Measurements from ENCODE around the gene EEFSEC. TPM values are rescaled to one million over a fixed set of nuclear protein-coding genes. Genes with fewer than 3 reads are reported as not detected.

The EEFSEC gene
- total and polyA plus RNA-seq, 2 of the 8 experiments (the other 6 are each of a cell fraction or from before 2014, with no cell fraction given), result 13.1 to 19.8 TPM

DNA sequence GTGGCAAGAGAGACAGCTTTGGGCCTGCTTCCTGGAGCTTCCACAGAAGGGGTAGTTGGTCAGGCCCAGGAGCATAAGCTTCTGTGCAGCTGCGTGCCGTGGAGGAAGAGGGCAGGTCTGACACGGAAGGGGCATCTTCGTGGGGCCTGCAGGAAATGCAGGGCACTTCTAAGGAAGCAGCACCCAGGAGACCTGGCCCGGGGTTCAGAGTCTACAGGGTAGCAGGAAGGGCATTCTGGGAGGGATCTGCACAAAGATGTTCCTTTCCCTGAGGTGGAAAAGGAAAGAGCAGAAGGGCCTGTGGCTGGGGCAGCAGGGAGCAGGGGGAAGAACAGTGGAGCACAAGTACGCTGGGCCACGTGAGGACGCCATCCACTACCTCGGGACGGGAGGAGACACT, 228.3 kb downstream of the EEFSEC start:
- no peak overlapping the region for H3K14ac ChIP-seq (ENCODE audit: insufficient read length)
- no peak overlapping the region for H3K56ac ChIP-seq (replicated peaks; ENCODE audit: insufficient read length, low read depth, low read length)
- no peak overlapping the region for H3K9ac ChIP-seq (replicated peaks in 1 of 4; ENCODE audit: extremely low read depth in 1 of 4, low read depth in 3 of 4, low read length in 3 of 4)
- H3K27me3 ChIP-seq (replicated peaks in 1 of 4; ENCODE audit: control insufficient read depth in 3 of 4, extremely low read depth in 1 of 4, insufficient read depth in 3 of 4, low read length in 3 of 4), result no peaks in the 10 kb centered on the region
- no peaks in the 10 kb centered on the region for H3K79me2 ChIP-seq (ENCODE audit: control insufficient read depth in 1 of 2, insufficient read depth in 2 of 2, low read length in 2 of 2)
- no peaks in the 10 kb centered on the region for H3K4me1 ChIP-seq (replicated peaks in 1 of 4; ENCODE audit: control insufficient read depth in 3 of 4, insufficient read depth in 4 of 4, low read length in 3 of 4)
- no peak overlapping the region for H2AFZ ChIP-seq (ENCODE audit: low read length)
- H4K20me1 ChIP-seq (replicated peaks in 1 of 2; ENCODE audit: control insufficient read depth in 1 of 2, insufficient read depth in 2 of 2, low read length in 2 of 2), result peaks cover 0 to 3% of the 10 kb centered on the region in 2 experiments
- no peak overlapping the region for H4K8ac ChIP-seq (ENCODE audit: extremely low read depth, insufficient read depth, low read length)
- ChIA-PET CTCF (ENCODE audit: partially characterized antibody) (interaction anchor here (1.0 to 1.7 kb wide), 3 partner anchors 11 to 14 kb away, joined by 3 to 5 read pairs (median 4); no protein-coding TSS in a partner anchor), POLR2A (ENCODE audit: partially characterized antibody) (interaction anchor here (1.3 kb wide), 1 partner anchor 10 kb away, joined by 4 read pairs; no protein-coding TSS in a partner anchor)
- no peaks in the 10 kb centered on the region for H3K36me3 ChIP-seq (ENCODE audit: control insufficient read depth in 2 of 4, insufficient read depth in 4 of 4, low read length in 3 of 4)
- H2AK5ac ChIP-seq (ENCODE audit: low read depth, low read length), result no peak overlapping the region
- H2BK5ac ChIP-seq (ENCODE audit: low read depth, low read length), result no peak overlapping the region
- H3K4me2 ChIP-seq (ENCODE audit: insufficient read depth in 1 of 2, low read depth in 2 of 2, low read length in 2 of 2), result no peak overlapping the region
- no peaks in the 10 kb centered on the region for H3K9me3 ChIP-seq (ENCODE audit: insufficient read depth in 2 of 2, low read depth in 1 of 2, low read length in 1 of 2)
- H3K18ac ChIP-seq (ENCODE audit: extremely low read depth, low read length), result no peak overlapping the region
- H4K5ac ChIP-seq (ENCODE audit: insufficient read length, low read depth, low read length), result no peak overlapping the region
- no peak overlapping the region for H2BK15ac ChIP-seq (ENCODE audit: low read length)
- no peaks in the 10 kb centered on the region; the same call in 1 of the 2 replicates for H3K79me1 ChIP-seq (ENCODE audit: low read depth, low read length)
- no peak for TF ChIP-seq POLR2A (IDR thresholded peaks at IDR 0.05; ENCODE audit: control extremely low read depth in 1 of 2, low read depth in 2 of 2, low read length in 2 of 2)
- TF ChIP-seq JUN (IDR thresholded peaks at IDR 0.05; ENCODE audit: low read depth, low read length), result no peak
- TF ChIP-seq USF2 (IDR thresholded peaks at IDR 0.05; ENCODE audit: low read length), result no peak
- TF ChIP-seq BACH1 (IDR thresholded peaks at IDR 0.05; ENCODE audit: low read length), result no peak
- no peak overlapping the region for H2BK20ac ChIP-seq (ENCODE audit: low read length)
- H3K4me3 ChIP-seq (ENCODE audit: extremely low read depth in 1 of 4, insufficient read depth in 2 of 4, low read depth in 3 of 4, low read length in 4 of 4), result no peak overlapping the region
- no peak for DNase-seq (ENCODE audit: low read depth in 1 of 2, low spot score in 2 of 2)
- H2BK12ac ChIP-seq (ENCODE audit: low read depth, low read length), result no peak overlapping the region
- WGBS, 2 experiments (ENCODE audit: extremely low coverage in 1 of 2, insufficient coverage in 1 of 2, insufficient read length in 1 of 2, insufficient replicate concordance in 2 of 2, low coverage in 1 of 2, low lambda C conversion rate in 2 of 2, missing lambda C conversion rate in 1 of 2), result 94% methylated on average over 10 of the region's 10 CpGs; no CpG with 5 or more reads in 1 of the 2 experiments
- H3K4ac ChIP-seq (replicated peaks; ENCODE audit: insufficient read length, low read depth, low read length), result no peak overlapping the region
- no peak overlapping the region for H3K23ac ChIP-seq (ENCODE audit: insufficient read length)
- H3K27ac ChIP-seq (ENCODE audit: low read depth, low read length), result no peak overlapping the region
- no peak overlapping the region for H4K91ac ChIP-seq (replicated peaks; ENCODE audit: insufficient read length, low read length)
- FAIRE-seq, result no peak
- H3K23me2 ChIP-seq (ENCODE audit: low read depth, low read length), result no peaks in the 10 kb centered on the region
- no peak overlapping the region for H2BK120ac ChIP-seq (replicated peaks; ENCODE audit: low read depth, low read length)
